ENCODE data around the gene PROZ.
A peak's percentile ranks its signal among the peaks of the same experiment; 100 is the strongest.

DNA sequence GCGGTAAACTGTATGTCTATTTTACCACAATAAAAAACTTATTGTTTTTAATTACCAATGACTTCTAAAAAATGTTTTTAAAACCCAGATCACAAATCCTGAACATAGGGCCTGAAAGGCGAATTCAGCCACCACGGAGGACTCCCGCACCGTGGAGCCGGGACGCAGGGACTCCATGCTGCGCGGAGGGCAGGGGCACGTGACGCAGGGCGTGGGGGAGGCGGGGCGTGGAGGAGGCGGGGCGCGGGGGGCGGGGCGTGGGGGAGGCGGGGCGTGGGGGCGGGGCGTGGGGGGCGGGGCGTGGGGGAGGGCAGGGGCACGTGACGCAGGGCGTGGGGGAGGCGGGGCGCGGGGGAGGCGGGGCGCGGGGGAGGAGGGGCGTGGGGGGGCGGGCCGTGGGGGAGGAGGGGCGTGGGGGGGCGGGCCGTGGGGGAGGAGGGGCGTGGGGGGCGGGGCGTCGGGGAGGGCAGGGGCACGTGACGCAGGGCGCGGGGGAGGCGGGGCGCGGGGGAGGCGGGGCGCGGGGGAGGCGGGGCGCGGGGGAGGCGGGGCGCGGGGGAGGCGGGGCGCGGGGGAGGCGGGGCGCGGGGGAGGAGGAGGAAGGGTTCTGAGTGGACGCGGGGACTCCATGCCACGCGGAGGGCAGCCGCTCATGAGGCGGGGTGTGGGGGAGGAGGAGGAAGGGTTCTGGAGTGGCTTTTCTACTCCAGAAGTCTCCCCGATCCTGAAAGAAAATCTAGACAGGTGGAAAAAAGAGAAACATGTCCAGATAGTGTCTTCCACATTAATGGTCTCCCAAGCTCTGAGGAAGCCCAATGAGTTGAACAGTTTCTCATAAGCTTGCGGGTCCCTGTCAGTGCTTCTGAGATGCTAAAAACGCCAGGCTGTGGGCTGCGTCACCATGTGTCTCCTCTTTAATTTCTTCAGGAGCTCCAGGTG, 4.4 kb upstream of the PROZ start:
- TF ChIP-seq, protein P1, sequence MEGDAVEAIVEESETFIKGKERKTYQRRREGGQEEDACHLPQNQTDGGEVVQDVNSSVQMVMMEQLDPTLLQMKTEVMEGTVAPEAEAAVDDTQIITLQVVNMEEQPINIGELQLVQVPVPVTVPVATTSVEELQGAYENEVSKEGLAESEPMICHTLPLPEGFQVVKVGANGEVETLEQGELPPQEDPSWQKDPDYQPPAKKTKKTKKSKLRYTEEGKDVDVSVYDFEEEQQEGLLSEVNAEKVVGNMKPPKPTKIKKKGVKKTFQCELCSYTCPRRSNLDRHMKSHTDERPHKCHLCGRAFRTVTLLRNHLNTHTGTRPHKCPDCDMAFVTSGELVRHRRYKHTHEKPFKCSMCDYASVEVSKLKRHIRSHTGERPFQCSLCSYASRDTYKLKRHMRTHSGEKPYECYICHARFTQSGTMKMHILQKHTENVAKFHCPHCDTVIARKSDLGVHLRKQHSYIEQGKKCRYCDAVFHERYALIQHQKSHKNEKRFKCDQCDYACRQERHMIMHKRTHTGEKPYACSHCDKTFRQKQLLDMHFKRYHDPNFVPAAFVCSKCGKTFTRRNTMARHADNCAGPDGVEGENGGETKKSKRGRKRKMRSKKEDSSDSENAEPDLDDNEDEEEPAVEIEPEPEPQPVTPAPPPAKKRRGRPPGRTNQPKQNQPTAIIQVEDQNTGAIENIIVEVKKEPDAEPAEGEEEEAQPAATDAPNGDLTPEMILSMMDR (IDR thresholded peaks at IDR 0.05), result peak in 1 of 6 experiments; percentile 6
- peak; percentile 10 to 75 for TF ChIP-seq POLR2A (IDR thresholded peaks at IDR 0.05)
